ENCODE measurements around the gene PRRG1.

GRCh38 chrX:37380256-37380655, 31.1 kb downstream of the PRRG1 start:
- TF ChIP-seq, protein P1, sequence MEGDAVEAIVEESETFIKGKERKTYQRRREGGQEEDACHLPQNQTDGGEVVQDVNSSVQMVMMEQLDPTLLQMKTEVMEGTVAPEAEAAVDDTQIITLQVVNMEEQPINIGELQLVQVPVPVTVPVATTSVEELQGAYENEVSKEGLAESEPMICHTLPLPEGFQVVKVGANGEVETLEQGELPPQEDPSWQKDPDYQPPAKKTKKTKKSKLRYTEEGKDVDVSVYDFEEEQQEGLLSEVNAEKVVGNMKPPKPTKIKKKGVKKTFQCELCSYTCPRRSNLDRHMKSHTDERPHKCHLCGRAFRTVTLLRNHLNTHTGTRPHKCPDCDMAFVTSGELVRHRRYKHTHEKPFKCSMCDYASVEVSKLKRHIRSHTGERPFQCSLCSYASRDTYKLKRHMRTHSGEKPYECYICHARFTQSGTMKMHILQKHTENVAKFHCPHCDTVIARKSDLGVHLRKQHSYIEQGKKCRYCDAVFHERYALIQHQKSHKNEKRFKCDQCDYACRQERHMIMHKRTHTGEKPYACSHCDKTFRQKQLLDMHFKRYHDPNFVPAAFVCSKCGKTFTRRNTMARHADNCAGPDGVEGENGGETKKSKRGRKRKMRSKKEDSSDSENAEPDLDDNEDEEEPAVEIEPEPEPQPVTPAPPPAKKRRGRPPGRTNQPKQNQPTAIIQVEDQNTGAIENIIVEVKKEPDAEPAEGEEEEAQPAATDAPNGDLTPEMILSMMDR (IDR thresholded peaks at IDR 0.05), result no peak
- no peak for TF ChIP-seq POLR2AphosphoS5 (IDR thresholded peaks at IDR 0.05)

All from prostate gland (tissue), 2 donors.